Measurements from ENCODE around the gene DSE. TPM values are rescaled to one million over a fixed set of nuclear protein-coding genes. Genes with fewer than 3 reads are reported as not detected.

The DSE gene
- total RNA-seq, 1 experiment from 2014 or later, result 38.5 TPM

- no peaks in the 10 kb centered on the region for H3K9me3 ChIP-seq (ENCODE audit: control insufficient read depth in 1 of 2, insufficient read depth in 1 of 2, low read depth in 1 of 2, low read length in 2 of 2)
- no TSS peak for BruUV-seq (replicated peaks)
- no peak overlapping the region for H3K4me3 ChIP-seq (replicated peaks in 1 of 2; ENCODE audit: low read depth in 1 of 2, low read length in 2 of 2)
- ChIA-PET POLR2A (no interaction called here), CTCF (no interaction called here), RAD21 (ENCODE audit: low non-redundant PET in 1 of 2, low total read pairs in 2 of 2, uncharacterized antibody in 2 of 2, unreplicated experiment in 2 of 2) (no interaction called here)
- H3K4me1 ChIP-seq (ENCODE audit: control insufficient read depth in 1 of 2, insufficient read depth in 2 of 2, low read length in 2 of 2), result no peaks in the 10 kb centered on the region
- no peak overlapping the region for H3K9ac ChIP-seq (ENCODE audit: low read length)
- no peak overlapping the region for H3K4me2 ChIP-seq (ENCODE audit: low read length)
- no peaks in the 10 kb centered on the region for H3K9me2 ChIP-seq (ENCODE audit: insufficient read depth)
- ATAC-seq, result no peak
- no peaks in the 10 kb centered on the region for H3K79me2 ChIP-seq (ENCODE audit: insufficient read depth, low read length)
- H3K36me3 ChIP-seq (ENCODE audit: control insufficient read depth in 1 of 2, insufficient read depth in 2 of 2, low read length in 2 of 2), result no peaks in the 10 kb centered on the region
- intact Hi-C loops (cut with micrococcal nuclease), result no loop called here
- H3K27me3 ChIP-seq (ENCODE audit: insufficient read depth, low read length), result no peaks in the 10 kb centered on the region
- H3K27ac ChIP-seq (ENCODE audit: low read depth, low read length), result no peak overlapping the region
- H2AFZ ChIP-seq (ENCODE audit: low read depth, low read length, poor library complexity, severe bottlenecking), result no peak overlapping the region
- H4K20me1 ChIP-seq (ENCODE audit: insufficient read depth), result no peaks in the 10 kb centered on the region
- no peak for DNase-seq (ENCODE audit: low read depth, low spot score)
- TF ChIP-seq TCF7L2 (IDR thresholded peaks at IDR 0.05; ENCODE audit: borderline replicate concordance, extremely low read depth, insufficient read depth, insufficient read length) (no peak), SRF (IDR thresholded peaks at IDR 0.05; ENCODE audit: low read depth) (no peak), RAD21 (IDR thresholded peaks at IDR 0.05; ENCODE audit: low read depth) (no peak), SP1 (IDR thresholded peaks at IDR 0.05; ENCODE audit: low read depth) (no peak), ATF3 (IDR thresholded peaks at IDR 0.05) (no peak), CTCF (IDR thresholded peaks at IDR 0.05 in 2 of 3, conservative IDR thresholded peaks at IDR 0.05 in 1 of 3; ENCODE audit: borderline replicate concordance in 1 of 3, insufficient read depth in 1 of 3, low read depth in 2 of 3, low read length in 2 of 3) (no peak), ELF1 (IDR thresholded peaks at IDR 0.05; ENCODE audit: borderline replicate concordance, low read depth) (no peak), SIN3A (IDR thresholded peaks at IDR 0.05; ENCODE audit: low read depth) (no peak), MAX (IDR thresholded peaks at IDR 0.05) (no peak), REST (IDR thresholded peaks at IDR 0.05; ENCODE audit: low read depth) (no peak), YY1 (IDR thresholded peaks at IDR 0.05; ENCODE audit: extremely low read depth, insufficient replicate concordance, low read depth, low read length) (no peak), ZNF274 (IDR thresholded peaks at IDR 0.05; ENCODE audit: low read depth, low read length) (no peak), EGR1 (IDR thresholded peaks at IDR 0.05; ENCODE audit: low read depth) (no peak)
Observed at GRCh38 chr6:116447496-116448011, 76.8 kb downstream of the DSE start.
